ENCODE measurements around the gene EBF3. TPM values are rescaled to one million over a fixed set of nuclear protein-coding genes. Genes with fewer than 3 reads are reported as not detected.

EBF3 gene
- total RNA-seq, 1 donor from 2014 or later: not detected

DNA sequence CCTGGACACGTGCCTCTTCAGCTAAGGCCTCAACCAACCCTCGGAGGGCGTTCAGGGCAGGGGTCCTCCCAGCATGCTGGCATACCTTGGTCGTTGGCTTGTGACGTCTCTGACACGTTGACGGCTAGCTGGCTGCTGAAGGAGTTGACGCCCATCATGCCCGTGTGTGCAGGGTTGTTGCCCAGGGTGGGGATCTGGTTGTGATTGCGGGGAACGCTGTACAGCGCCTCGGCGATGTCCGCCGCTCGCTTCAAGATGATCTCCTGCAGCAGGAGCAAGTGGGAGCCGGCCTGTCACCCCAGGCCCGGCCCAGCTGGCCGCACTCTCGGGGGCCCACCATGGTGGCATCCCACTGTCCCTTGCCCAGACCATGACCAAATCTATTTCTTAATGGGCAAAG lies 122.0 kb downstream of the EBF3 start:
- DNase-seq (ENCODE audit: low read depth): no peak
- no peak overlapping the region for H3K4me3 ChIP-seq (ENCODE audit: low read depth, low read length)
- no peak for TF ChIP-seq CTCF (conservative IDR thresholded peaks at IDR 0.05; ENCODE audit: low read depth, low read length)

- no peak overlapping the region for H3K4me3 ChIP-seq (ENCODE audit: low read depth, low read length)
- no peak for DNase-seq (ENCODE audit: low read depth)
- no peak for TF ChIP-seq CTCF (conservative IDR thresholded peaks at IDR 0.05; ENCODE audit: low read depth, low read length)
Observed at GRCh38 chr10:129841590-129841989, 122.5 kb downstream of the EBF3 start.

GRCh38 chr10:129841071-129841470 lies 123.0 kb downstream of the EBF3 start:
- no peak for DNase-seq (ENCODE audit: low read depth)
- H3K4me3 ChIP-seq (ENCODE audit: low read depth, low read length): no peak overlapping the region
- no peak for TF ChIP-seq CTCF (conservative IDR thresholded peaks at IDR 0.05; ENCODE audit: low read depth, low read length)

GRCh38 chr10:129840196-129840590 lies 123.9 kb downstream of the EBF3 start:
- no peak for DNase-seq (ENCODE audit: low read depth)
- TF ChIP-seq CTCF (conservative IDR thresholded peaks at IDR 0.05; ENCODE audit: low read depth, low read length): no peak
- no peak overlapping the region for H3K4me3 ChIP-seq (ENCODE audit: low read depth, low read length)

DNA sequence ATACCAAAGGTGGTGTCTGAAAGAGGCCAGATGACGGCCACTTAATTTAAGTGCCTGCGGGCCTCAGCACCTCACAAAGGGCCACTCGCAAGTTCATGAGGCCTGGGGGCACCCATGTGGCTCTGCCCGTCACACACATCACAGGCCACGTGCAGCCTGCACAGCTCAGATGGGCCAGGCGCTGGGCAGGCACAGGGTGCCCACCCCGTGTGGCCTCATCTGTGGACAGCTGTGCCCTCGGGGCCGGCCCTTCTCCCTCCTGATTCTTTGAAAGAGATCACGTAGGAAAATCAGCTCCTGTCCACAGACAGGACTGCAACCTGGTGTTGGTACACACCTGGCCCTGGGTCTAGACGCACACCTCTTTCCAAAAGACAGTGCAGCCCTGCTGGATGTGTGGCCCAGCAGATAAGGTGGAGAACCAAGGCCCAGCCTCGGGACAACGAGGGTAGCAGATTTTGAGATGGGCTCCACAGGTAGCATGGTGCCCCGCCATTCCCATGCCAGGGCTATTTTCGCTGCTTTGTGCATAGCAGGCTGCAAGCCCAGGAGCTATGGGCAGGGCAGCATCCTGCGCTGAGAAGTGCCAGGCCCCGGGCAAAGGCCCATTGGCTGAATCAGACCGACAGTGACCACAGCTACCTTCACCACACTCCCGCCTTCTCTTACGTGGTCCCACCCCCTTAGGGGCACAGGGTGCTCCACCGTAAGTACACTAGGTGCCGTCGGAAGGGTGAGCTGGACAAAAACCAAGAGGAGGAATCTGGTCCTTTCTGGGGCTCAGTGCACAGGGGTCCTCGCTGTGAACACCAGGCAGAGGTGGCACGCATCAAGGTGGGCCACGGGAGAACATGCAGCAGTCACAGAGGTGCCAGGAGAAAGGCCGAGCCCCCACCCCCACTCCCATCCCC lies 124.5 kb downstream of the EBF3 start:
- no peak overlapping the region for H3K4me3 ChIP-seq (ENCODE audit: low read depth, low read length)
- no peak for TF ChIP-seq CTCF (conservative IDR thresholded peaks at IDR 0.05; ENCODE audit: low read depth, low read length)
- DNase-seq (ENCODE audit: low read depth): no peak

- TF ChIP-seq CTCF (conservative IDR thresholded peaks at IDR 0.05; ENCODE audit: low read depth, low read length): no peak
- no peak for DNase-seq (ENCODE audit: low read depth)
- no peak overlapping the region for H3K4me3 ChIP-seq (ENCODE audit: low read depth, low read length)
Observed at GRCh38 chr10:129838794-129839193, 125.3 kb downstream of the EBF3 start.

All from epithelial cell of proximal tubule (primary cell).